GM19395 (cell line): ENCODE measurements around the gene ZNF394.

Source experiments
- ATAC-seq: cut with Tn5 transposase; IDR thresholded peaks from one replicate; pipeline ENCODE4 v1.9.1; 2021; ENCODE audit warnings: mild to moderate bottlenecking, moderate library complexity; ENCODE audit not compliant: unreplicated experiment

ZNF394 gene

DNA sequence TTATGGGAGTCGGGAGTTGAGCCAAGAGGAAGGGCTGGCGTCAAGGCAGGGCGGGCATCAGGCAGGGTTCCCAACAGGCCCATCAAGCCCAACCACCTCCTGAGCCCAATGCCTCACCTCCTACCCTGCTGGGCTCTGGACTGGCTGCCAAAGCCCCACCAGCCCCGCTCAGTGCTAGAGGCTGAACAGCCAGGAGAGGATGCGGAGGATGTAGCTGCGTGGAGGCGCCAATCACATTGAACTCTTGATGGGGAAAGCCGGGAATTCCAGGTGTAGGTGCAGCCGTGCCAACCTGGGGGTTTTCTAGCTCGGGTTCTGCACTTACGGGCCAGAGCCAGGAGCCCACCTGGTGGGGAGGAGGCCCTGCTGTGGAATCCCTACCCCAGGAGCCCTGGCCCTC is 47.0 kb downstream of the ZNF394 start:
- ATAC-seq = no peak

DNA sequence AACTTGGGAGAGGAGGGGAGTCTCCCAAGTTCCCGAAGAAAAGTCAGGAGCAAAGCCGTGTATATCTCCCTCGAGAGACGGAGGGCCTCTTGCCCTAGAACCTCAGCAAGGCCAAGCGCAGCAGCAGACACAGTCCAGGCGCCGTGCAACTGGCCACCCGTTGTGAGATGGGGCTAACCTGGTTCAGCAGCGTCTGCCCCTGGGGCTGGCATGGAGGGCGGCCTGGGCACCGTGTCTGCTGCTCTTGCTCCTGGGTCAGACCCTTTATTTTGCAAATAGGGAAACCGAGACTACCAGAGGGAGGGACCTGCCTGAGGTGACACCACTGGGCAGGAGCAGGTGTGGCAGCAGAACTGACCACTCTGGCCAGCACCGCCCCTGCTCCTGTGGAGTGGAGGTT is 47.5 kb downstream of the ZNF394 start:
- ATAC-seq = no peak

DNA sequence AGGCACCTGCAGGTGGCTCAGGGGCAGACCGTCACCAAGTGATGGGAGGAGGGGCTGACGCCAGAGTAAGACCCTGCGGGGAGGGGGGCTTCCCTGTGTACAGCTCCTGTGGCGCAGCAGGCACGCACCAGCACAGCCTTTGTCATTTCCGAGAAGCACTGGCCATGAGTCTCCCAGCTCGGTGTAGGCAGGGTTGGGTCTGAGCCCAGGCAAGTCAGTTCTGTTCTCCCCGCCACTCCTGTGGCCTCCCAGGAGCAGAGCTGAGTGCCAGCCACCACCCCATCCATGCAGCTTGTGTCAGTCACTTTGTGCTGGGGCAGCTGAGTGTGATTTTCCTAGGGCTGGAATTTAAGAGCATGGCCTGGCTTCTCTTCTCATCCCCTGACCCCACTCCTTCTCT is 48.1 kb downstream of the ZNF394 start:
- ATAC-seq = no peak

DNA sequence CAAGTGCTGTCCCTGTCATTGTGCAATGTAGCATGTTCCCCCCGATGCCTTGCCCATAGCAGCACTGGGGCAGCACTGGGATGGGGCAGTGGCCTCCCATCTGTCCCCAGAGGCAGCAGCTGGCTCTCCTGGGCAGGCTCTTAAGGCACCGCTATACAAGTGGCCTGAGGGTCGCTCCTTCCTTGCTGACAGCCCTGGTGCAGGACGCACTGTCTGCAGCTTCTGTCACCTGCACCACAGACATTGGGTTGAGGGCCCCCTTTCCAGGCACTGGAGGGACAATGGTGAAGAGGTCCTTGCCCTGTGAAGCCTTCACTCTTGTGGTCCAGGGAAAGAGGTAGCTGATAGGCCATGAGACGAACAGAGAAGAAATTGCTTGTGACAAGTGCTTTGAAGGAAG is 50.8 kb downstream of the ZNF394 start:
- no peak for ATAC-seq

DNA sequence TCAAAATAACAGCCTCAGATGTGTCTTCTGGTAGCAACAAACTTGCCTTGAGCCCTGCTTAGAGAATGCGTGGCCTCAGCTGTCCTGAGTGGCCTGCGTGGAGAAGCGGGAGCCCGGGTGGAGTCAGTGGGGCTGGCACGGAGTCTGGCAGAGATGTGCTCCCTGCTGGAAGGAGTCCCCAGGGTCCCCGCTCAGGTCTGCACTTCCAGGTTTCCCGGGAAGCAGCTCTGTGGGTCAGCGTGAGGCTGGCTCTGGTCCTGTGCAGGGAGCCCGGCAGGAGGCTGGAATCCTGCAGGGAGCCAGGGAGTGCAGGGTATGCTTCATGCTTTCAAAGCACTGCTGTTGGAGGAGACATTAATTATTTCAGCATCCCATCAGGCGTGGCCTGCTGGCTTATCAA is 51.2 kb downstream of the ZNF394 start:
- ATAC-seq = no peak

DNA sequence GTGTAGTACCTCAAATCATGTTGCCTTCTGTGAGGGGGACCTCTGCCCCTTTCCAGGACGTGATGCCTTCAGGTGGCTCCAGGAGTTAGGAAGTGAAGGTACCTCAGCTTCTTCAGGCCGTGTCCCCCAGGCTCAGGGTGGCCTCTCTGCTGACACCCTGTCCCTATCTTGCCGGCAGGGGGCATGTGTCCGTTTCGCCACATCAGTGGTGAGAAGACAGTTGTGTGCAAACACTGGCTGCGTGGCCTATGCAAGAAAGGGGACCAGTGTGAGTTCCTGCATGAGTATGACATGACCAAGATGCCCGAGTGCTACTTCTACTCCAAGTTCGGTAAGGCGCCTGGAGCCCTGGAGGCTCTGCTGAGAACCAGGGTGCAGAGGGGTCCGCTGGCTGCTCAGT is 52.1 kb downstream of the ZNF394 start:
- ATAC-seq = no peak

DNA sequence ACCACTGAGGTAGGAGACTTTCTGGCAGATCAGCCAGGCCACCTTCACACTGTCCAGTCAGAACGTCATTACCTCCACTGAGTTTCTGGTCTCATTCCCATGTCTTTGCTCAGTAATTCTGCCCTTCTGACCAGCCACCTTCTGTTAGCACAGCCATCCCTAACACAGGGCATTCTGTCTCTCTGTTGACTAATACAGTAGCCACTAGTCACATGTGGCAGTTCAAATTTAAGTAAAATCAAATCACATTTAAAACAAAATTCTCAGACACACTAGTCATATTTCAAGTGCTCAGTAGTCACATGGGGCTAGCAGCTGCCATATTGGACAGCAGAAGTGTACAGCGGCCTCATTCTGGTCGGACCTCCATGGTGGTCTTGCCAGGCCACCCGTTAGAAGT is 54.0 kb downstream of the ZNF394 start:
- ATAC-seq = no peak
